Measurements from ENCODE around the gene RNASE2. TPM values are rescaled to one million over a fixed set of nuclear protein-coding genes. Genes with fewer than 3 reads are reported as not detected.
A peak's percentile ranks its signal among the peaks of the same experiment; 100 is the strongest.

Gene RNASE2
- total RNA-seq, 4 donors from 2014 or later, result 0.59 to 3.5 (median 1.3) TPM; not detected in 1

DNA sequence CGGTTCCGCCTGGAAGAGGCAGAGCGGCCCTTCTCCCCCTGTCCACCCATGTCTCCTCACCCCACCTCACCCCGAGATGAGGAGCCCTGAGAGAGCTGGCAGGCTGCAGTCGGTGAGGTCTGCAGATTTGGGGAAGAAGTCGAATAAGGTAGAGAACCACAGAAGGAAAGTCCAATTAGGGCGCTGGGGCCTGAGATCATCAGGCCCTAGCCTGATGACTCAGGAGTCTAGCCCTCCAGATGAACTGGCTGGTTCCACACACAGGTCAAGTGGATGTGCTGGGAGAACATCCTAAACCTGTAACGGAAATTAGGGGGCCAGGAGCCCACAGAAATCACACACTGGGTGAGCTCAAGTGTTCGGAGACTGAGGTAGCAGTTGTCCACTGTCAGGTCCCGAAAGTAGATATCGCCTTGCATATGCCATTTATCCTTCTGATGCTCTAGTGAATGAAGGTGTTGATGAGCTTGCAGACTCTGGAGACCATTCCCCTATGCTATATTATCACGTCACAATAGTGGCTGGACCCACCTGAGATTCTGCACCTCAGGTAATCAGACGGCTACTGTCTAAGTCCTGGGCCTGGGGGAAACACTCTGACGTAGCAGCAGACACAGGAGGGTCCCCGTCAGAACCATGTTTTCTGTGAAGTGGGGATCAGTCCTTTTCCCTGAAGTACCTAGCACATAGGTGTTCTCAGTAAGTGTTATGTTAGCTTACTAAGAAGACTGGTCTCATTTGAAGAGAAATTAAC is 33.6 kb downstream of the RNASE2 start:
- Histone ChIP-seq H3K9me3 (no peaks in the 10 kb centered on the region), H3K27ac (peak overlapping the region; percentile 77 to 91 (median 84)), H3K4me3 (peak overlapping the region in 3 of 4 donors; percentile 76 to 81 (median 80)), H3K4me1 (peaks cover 0 to 53% (median 20%) of the 10 kb centered on the region in 4 donors), H3K36me3 (peaks cover 0 to 26% (median under 1%) of the 10 kb centered on the region in 3 donors), H3K27me3 (no peaks in the 10 kb centered on the region)
- 75 to 84% methylated on average over 15 of the region's 15 CpGs for WGBS, 2 donors
- TF ChIP-seq POLR2A (IDR thresholded peaks at IDR 0.05), result no peak
- TF ChIP-seq EP300 (IDR thresholded peaks at IDR 0.05), result no peak
- no peak for TF ChIP-seq CTCF (IDR thresholded peaks at IDR 0.05)
- DNase-seq (ENCODE audit: low spot score in 2 of 2), result no peak

DNA sequence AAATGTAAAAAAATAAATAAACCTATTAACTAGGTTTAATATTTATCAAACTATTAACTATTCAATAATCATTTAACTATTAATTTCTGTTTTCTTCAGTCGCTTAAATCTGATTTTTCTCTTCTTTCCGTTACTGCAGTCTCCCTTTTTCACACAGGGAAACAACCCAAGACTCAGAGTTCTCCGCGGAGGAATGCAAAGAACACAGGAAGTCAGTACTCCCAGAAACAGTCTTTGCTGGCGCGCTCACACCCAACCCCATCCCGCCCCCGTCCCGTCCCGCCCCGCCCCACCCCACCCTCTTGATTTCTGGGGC is 34.1 kb downstream of the RNASE2 start:
- WGBS, 2 donors, result 1 to 2% methylated on average over 11 of the region's 11 CpGs
- Histone ChIP-seq H3K4me1 (peaks cover 0 to 53% (median 20%) of the 10 kb centered on the region in 4 donors), H3K4me3 (peak overlapping the region in 3 of 4 donors; percentile 76 to 81 (median 80)), H3K9me3 (no peaks in the 10 kb centered on the region), H3K27me3 (no peaks in the 10 kb centered on the region), H3K27ac (peak overlapping the region; percentile 77 to 91 (median 84)), H3K36me3 (peaks cover 0 to 32% (median 6%) of the 10 kb centered on the region in 3 donors)
- TF ChIP-seq CTCF (IDR thresholded peaks at IDR 0.05) (no peak), EP300 (IDR thresholded peaks at IDR 0.05) (no peak), POLR2A (IDR thresholded peaks at IDR 0.05) (no peak)
- DNase-seq (ENCODE audit: low spot score in 2 of 2), result no peak

DNA sequence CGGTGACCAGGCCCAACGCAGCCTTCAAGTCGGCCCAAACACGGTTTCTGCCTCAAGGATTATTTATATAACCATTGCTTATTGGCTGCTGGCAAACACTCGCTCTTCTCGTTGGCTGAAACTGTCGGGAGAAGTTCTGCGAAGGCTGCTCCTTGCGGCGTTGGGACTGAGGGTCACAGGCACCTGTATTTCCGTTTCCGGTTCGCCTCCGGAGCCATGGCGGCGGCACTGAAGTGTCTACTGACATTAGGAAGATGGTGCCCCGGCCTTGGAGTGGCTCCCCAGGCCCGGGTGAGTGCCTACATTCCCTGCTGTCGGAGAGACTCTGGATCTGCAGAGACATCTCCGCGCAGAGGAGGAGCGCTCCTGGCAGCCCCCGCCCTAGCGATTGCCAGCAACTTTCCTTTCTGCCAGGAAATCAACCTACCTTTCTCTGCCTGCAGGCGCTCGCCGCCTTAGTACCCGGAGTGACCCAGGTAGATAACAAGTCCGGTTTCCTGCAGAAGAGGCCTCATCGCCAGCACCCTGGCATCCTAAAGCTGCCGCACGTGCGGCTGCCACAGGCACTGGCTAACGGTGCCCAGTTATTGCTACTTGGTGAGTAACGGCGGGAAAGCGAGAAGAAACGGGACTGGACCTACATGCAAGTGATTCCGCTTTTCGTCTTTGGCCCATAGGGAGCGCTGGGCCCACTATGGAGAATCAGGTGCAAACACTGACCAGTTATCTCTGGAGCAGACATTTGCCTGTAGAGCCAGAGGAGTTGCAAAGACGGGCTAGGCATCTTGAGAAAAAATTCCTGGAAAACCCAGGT is 34.7 kb downstream of the RNASE2 start, which contains the start of gene METTL17:
TSS of gene METTL17 (plus strand) at position 194 of the 814 bp plus-strand sequence. CDS start at position 217, 23 bp downstream.
- 1 to 2% methylated on average over 33 to 41 of the region's 42 CpGs for WGBS, 2 donors
- Histone ChIP-seq H3K4me3 (peak within 1 kb of the TSS; percentile 72 to 81 (median 78)), H3K4me1 (peaks cover 0 to 53% (median 20%) of the 10 kb centered on the region in 4 donors), H3K9me3 (no peaks in the 10 kb centered on the region), H3K27ac (peak within 1 kb of the TSS; percentile 77 to 91 (median 84)), H3K27me3 (no peaks in the 10 kb centered on the region), H3K36me3 (peaks cover 0 to 37% (median 10%) of the 10 kb centered on the region in 3 donors)
- peak in 1 of 2 donors; percentile 88 for TF ChIP-seq EP300 (IDR thresholded peaks at IDR 0.05)
- peak in 2 of 5 experiments; percentile 5 to 50 for TF ChIP-seq CTCF (IDR thresholded peaks at IDR 0.05)
- peak in 1 of 2 donors; percentile 56 for TF ChIP-seq POLR2A (IDR thresholded peaks at IDR 0.05)
- peak; percentile 84 to 88 for DNase-seq (ENCODE audit: low spot score in 2 of 2)

GRCh38 chr14:20996521-20996920 is 41.2 kb downstream of the RNASE2 start:
- 82 to 89% methylated on average over 14 of the region's 14 CpGs for WGBS, 2 donors

More at GRCh38 chr14:20996521-20996920, 41.2 kb downstream of the RNASE2 start:
- no peaks in the 10 kb centered on the region for H3K27me3 ChIP-seq
- DNase-seq (ENCODE audit: low spot score in 2 of 2), result no peak
- peaks cover 0 to 9% (median 2%) of the 10 kb centered on the region in 4 donors for H3K4me1 ChIP-seq
- no peak overlapping the region for H3K27ac ChIP-seq
- H3K9me3 ChIP-seq, result no peaks in the 10 kb centered on the region
- H3K4me3 ChIP-seq, result no peak overlapping the region
- peaks cover 0 to 72% (median 29%) of the 10 kb centered on the region in 3 donors for H3K36me3 ChIP-seq
- TF ChIP-seq POLR2A (IDR thresholded peaks at IDR 0.05) (no peak), EP300 (IDR thresholded peaks at IDR 0.05) (no peak), CTCF (IDR thresholded peaks at IDR 0.05) (no peak)

Measured in tibial nerve (tissue), 4 donors.